Mucosa of descending colon (tissue), 3 donors: ENCODE data around the gene NPY1R. TPM values are rescaled to one million over a fixed set of nuclear protein-coding genes. Genes with fewer than 3 reads are reported as not detected.
A peak's percentile ranks its signal among the peaks of the same experiment; 100 is the strongest.

Experiments
- ATAC-seq: fragments of 200-7000 bp; cut with Tn5 transposase; one replicate; pipeline ENCODE4 v1.9.1; 2020; ENCODE audit warnings: mild to moderate bottlenecking, moderate library complexity
- DNase-seq, 3 donors: peaks; one replicate each; pipeline ENCODE4 v3.0.0-alpha.2; 2020
- H3K36me3 ChIP-seq: fragments of 200-600 bp; one replicate; pipeline ENCODE4 v1.8.0; 2021; ENCODE audit warnings: low read depth, mild to moderate bottlenecking
- H3K4me1 ChIP-seq: fragments of 200-600 bp; one replicate; pipeline ENCODE4 v1.8.0; 2021; ENCODE audit warnings: low read depth, mild to moderate bottlenecking
- H3K4me3 ChIP-seq: fragments of 200-600 bp; one replicate; pipeline ENCODE4 v1.8.0; 2021; ENCODE audit warnings: mild to moderate bottlenecking
- H3K9me3 ChIP-seq: fragments of 200-600 bp; one replicate; pipeline ENCODE4 v1.8.0; 2021; ENCODE audit warnings: mild to moderate bottlenecking
- intact Hi-C, 2 donors: fragments of 100-400 bp; cut with DNase I in 1 of 2; cut with micrococcal nuclease in 1 of 2; formaldehyde crosslinking; loops; one replicate each; pipeline versions ENCODE4 v1.11.0 to v1.11.1; 2022; cut with DNase I, micrococcal nuclease
- total RNA-seq, 3 donors: library from RNA; stranded (reverse); fragmentation: NEBNext Ultra II Directional in 2 of 3; extraction: Animal tissue kit (Norgen Biotek cat#: 25700) in 2 of 3; gene quantifications; one replicate each; pipeline versions ENCODE4 v1.2.1 to v1.2.4, GENCODE V29; 2021 to 2023
- TF ChIP-seq, protein P1 (sequence below): fragments of 200-600 bp; IDR thresholded peaks from one replicate; pipeline ENCODE4 v1.8.0; 2022; ENCODE audit warnings: antibody characterized with exemption, mild to moderate bottlenecking
- donor health status: DM: no; HTN: no; CAD: no; lungs with moderate emphysema.
- donor health status: DM: no; HTN: no; CAD: no.
- donor health status: DM: no; HTN: yes; CAD: no.

The NPY1R gene
- total RNA-seq, 3 donors from 2014 or later: 2.8 to 20.6 (median 5.5) TPM

- peaks cover 5% of the 10 kb centered on the region for H3K4me1 ChIP-seq
- ATAC-seq: no peak
- no peaks in the 10 kb centered on the region for H3K9me3 ChIP-seq
- intact Hi-C loops: loop anchor here in 1 of 2 donors (10.0 kb wide), 1 partner anchor 291 kb away; no protein-coding TSS in a partner anchor
- TF ChIP-seq, protein P1, sequence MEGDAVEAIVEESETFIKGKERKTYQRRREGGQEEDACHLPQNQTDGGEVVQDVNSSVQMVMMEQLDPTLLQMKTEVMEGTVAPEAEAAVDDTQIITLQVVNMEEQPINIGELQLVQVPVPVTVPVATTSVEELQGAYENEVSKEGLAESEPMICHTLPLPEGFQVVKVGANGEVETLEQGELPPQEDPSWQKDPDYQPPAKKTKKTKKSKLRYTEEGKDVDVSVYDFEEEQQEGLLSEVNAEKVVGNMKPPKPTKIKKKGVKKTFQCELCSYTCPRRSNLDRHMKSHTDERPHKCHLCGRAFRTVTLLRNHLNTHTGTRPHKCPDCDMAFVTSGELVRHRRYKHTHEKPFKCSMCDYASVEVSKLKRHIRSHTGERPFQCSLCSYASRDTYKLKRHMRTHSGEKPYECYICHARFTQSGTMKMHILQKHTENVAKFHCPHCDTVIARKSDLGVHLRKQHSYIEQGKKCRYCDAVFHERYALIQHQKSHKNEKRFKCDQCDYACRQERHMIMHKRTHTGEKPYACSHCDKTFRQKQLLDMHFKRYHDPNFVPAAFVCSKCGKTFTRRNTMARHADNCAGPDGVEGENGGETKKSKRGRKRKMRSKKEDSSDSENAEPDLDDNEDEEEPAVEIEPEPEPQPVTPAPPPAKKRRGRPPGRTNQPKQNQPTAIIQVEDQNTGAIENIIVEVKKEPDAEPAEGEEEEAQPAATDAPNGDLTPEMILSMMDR: no peak
- no peak overlapping the region for H3K4me3 ChIP-seq
- H3K36me3 ChIP-seq: no peaks in the 10 kb centered on the region
- DNase-seq: no peak
These were observed 3.0 kb upstream of the NPY1R start for GRCh38 chr4:163335384-163335783.

- no peaks in the 10 kb centered on the region for H3K36me3 ChIP-seq
- peak; percentile 32 to 60 (median 55) for DNase-seq
- TF ChIP-seq, protein P1: no peak
- ATAC-seq: peak; percentile 58
- H3K9me3 ChIP-seq: no peaks in the 10 kb centered on the region
- intact Hi-C loops: loop anchor here in 1 of 2 donors (10.0 kb wide), 1 partner anchor 287 kb away; no protein-coding TSS in a partner anchor
- peak overlapping the region; percentile 18 for H3K4me3 ChIP-seq
- H3K4me1 ChIP-seq: peaks cover 5% of the 10 kb centered on the region
These were observed 593 bp downstream of the NPY1R start for GRCh38 chr4:163331629-163332376.

DNA sequence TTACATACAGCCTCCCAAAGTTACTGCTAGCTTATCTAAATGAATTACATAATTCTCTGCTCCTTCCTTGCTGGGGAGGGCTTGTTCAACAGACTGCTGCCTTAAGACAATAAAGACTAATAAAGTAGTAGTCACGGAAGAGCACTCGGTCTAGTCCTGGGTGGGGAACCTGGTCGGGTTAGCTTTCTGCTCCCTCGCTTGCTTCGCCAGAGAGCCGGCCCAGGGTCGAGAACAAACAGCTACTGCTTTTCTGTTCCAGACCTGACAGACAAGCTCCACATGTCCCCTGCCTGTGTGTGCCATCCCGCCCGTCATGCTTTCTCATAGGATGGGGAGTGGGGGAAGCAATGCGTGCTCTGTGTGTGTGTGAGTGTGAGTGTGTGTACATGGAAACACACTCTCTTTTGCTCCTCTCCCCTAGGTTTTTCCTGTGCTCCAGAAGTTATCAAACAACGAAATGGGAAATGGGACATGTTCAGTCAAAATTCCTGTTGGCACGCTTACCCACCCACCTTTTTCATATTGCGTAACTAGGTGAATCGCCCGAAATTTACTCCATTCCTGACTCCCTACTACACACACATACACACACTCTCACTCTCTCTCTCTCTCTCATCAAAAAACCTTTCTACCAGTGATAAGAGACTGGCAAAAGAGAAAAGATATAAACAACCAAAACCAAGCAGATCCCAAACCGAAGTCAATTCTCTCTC is 1.3 kb downstream of the NPY1R start:
- no peaks in the 10 kb centered on the region for H3K9me3 ChIP-seq
- ATAC-seq: peak; percentile 72
- H3K4me3 ChIP-seq: no peak overlapping the region
- TF ChIP-seq, protein P1: no peak
- intact Hi-C loops: loop anchor here in 1 of 2 donors (10.0 kb wide), 1 partner anchor 286 kb away; no protein-coding TSS in a partner anchor
- peak in 2 of 3 donors; percentile 34 to 43 for DNase-seq
- peaks cover 5% of the 10 kb centered on the region for H3K4me1 ChIP-seq
- no peaks in the 10 kb centered on the region for H3K36me3 ChIP-seq

DNA sequence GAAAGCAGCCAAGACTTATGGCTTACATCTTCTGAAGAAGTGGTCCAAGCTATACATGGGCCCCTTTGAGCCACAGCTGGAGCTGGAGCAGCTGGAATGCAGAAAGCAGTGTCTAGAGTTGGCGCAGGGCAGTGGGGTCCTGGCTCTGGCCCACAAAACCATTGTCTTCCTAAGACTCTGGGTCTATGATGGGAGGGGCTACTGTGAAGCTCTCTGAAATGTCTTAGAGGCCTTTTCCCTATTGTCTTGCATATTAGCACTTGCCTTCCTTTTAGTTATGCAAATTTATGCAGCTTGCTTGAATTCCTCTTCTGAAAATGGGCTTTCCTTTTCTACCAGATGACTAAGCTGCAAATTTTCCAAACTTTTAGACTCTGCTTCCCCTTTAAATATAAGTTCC is 15.3 kb downstream of the NPY1R start:
- H3K9me3 ChIP-seq: peaks cover 20% of the 10 kb centered on the region
- H3K4me1 ChIP-seq: no peaks in the 10 kb centered on the region
- H3K4me3 ChIP-seq: no peak overlapping the region
- no peak for DNase-seq
- no peaks in the 10 kb centered on the region for H3K36me3 ChIP-seq
- TF ChIP-seq, protein P1: no peak
- intact Hi-C loops: no loop called here
- ATAC-seq: no peak

GRCh38 chr4:163309466-163309865 is 22.9 kb downstream of the NPY1R start:
- TF ChIP-seq, protein P1: no peak
- ATAC-seq: no peak
- intact Hi-C loops: no loop called here
- Histone ChIP-seq H3K36me3 (no peaks in the 10 kb centered on the region), H3K4me1 (no peaks in the 10 kb centered on the region), H3K4me3 (no peak overlapping the region), H3K9me3 (no peaks in the 10 kb centered on the region)
- DNase-seq: no peak
